ENCODE measurements around the gene HNRNPU. TPM values are rescaled to one million over a fixed set of nuclear protein-coding genes. Genes with fewer than 3 reads are reported as not detected.

The HNRNPU gene
- total RNA-seq = 316 and 321 TPM in 2 replicates
- polyA plus RNA-seq = 293 and 298 TPM in 2 replicates

GRCh38 chr1:244864253-244865027 lies at the start of gene HNRNPU:
Gene HNRNPU (minus strand): TSS chr1:244864543. CDS start chr1:244864307, 236 bp downstream.
- H3K27me3 ChIP-seq = no peaks in the 10 kb centered on the region
- H4K20me1 ChIP-seq (ENCODE audit: insufficient read depth, poor library complexity, severe bottlenecking) = peaks cover 33% of the 10 kb centered on the region
- no peaks in the 10 kb centered on the region for H3K9me2 ChIP-seq (replicated peaks; ENCODE audit: insufficient read depth)
- peak; percentile 100 for DNase-seq (ENCODE audit: low spot score)
- H3K27ac ChIP-seq = peak within 1 kb of the TSS; percentile 100
- H3K79me2 ChIP-seq = peaks cover 46% of the 10 kb centered on the region
- H3K9me3 ChIP-seq (ENCODE audit: low read depth) = no peaks in the 10 kb centered on the region
- peaks cover 4% of the 10 kb centered on the region for H3K36me3 ChIP-seq (replicated peaks; ENCODE audit: insufficient read depth, low read depth)
- H3K4me2 ChIP-seq = peak within 1 kb of the TSS; percentile 84
- 1% methylated on average over 54 of the region's 71 CpGs for WGBS (ENCODE audit: low lambda C conversion rate, missing lambda C conversion rate)
- TF ChIP-seq CTCF (IDR thresholded peaks at IDR 0.05; ENCODE audit: poor library complexity) = peak; percentile 24
- no peak for TF ChIP-seq EZH2 (IDR thresholded peaks at IDR 0.05; ENCODE audit: borderline replicate concordance)
- no peak for TF ChIP-seq EZH2phosphoT487 (IDR thresholded peaks at IDR 0.05; ENCODE audit: low read depth, severe bottlenecking, unreplicated experiment)
- H3K4me3 ChIP-seq = peak within 1 kb of the TSS; percentile 97
- H2AFZ ChIP-seq = peak within 1 kb of the TSS; percentile 82
- peaks cover 40% of the 10 kb centered on the region for H3K4me1 ChIP-seq (ENCODE audit: insufficient read depth)

- 97% methylated on average over 15 of the region's 15 CpGs for WGBS (ENCODE audit: low lambda C conversion rate, missing lambda C conversion rate)
- H2AFZ ChIP-seq = no peak overlapping the region
These were observed 49.5 kb upstream of the HNRNPU start for GRCh38 chr1:244913806-244914205.

GRCh38 chr1:244904119-244904518 lies 39.8 kb upstream of the HNRNPU start:
- no peaks in the 10 kb centered on the region for H3K4me1 ChIP-seq (ENCODE audit: insufficient read depth)
- H3K4me3 ChIP-seq = no peak overlapping the region
- H3K9me2 ChIP-seq (replicated peaks; ENCODE audit: insufficient read depth) = no peaks in the 10 kb centered on the region
- H2AFZ ChIP-seq = no peak overlapping the region
- no peaks in the 10 kb centered on the region for H3K36me3 ChIP-seq (replicated peaks; ENCODE audit: insufficient read depth, low read depth)
- no peaks in the 10 kb centered on the region for H4K20me1 ChIP-seq (ENCODE audit: insufficient read depth, poor library complexity, severe bottlenecking)
- no peak overlapping the region for H3K4me2 ChIP-seq
- TF ChIP-seq CTCF (IDR thresholded peaks at IDR 0.05; ENCODE audit: poor library complexity) (no peak), EZH2phosphoT487 (IDR thresholded peaks at IDR 0.05; ENCODE audit: low read depth, severe bottlenecking, unreplicated experiment) (no peak), EZH2 (IDR thresholded peaks at IDR 0.05; ENCODE audit: borderline replicate concordance) (no peak)
- H3K9me3 ChIP-seq (ENCODE audit: low read depth) = no peaks in the 10 kb centered on the region
- no peak overlapping the region for H3K27ac ChIP-seq
- H3K27me3 ChIP-seq = no peaks in the 10 kb centered on the region
- DNase-seq (ENCODE audit: low spot score) = no peak
- no peaks in the 10 kb centered on the region for H3K79me2 ChIP-seq
- 87% methylated on average over 3 of the region's 3 CpGs for WGBS (ENCODE audit: low lambda C conversion rate, missing lambda C conversion rate)

More at GRCh38 chr1:244913806-244914205, 49.5 kb upstream of the HNRNPU start:
- no peaks in the 10 kb centered on the region for H3K36me3 ChIP-seq (replicated peaks; ENCODE audit: insufficient read depth, low read depth)
- no peaks in the 10 kb centered on the region for H3K27me3 ChIP-seq
- H4K20me1 ChIP-seq (ENCODE audit: insufficient read depth, poor library complexity, severe bottlenecking) = no peaks in the 10 kb centered on the region
- H3K4me2 ChIP-seq = no peak overlapping the region
- no peaks in the 10 kb centered on the region for H3K9me3 ChIP-seq (ENCODE audit: low read depth)
- no peak for TF ChIP-seq EZH2 (IDR thresholded peaks at IDR 0.05; ENCODE audit: borderline replicate concordance)
- TF ChIP-seq EZH2phosphoT487 (IDR thresholded peaks at IDR 0.05; ENCODE audit: low read depth, severe bottlenecking, unreplicated experiment) = no peak
- no peak for TF ChIP-seq CTCF (IDR thresholded peaks at IDR 0.05; ENCODE audit: poor library complexity)
- no peak for DNase-seq (ENCODE audit: low spot score)
- no peaks in the 10 kb centered on the region for H3K79me2 ChIP-seq
- no peak overlapping the region for H3K4me3 ChIP-seq
- H3K9me2 ChIP-seq (replicated peaks; ENCODE audit: insufficient read depth) = no peaks in the 10 kb centered on the region
- H3K4me1 ChIP-seq (ENCODE audit: insufficient read depth) = no peaks in the 10 kb centered on the region
- H3K27ac ChIP-seq = no peak overlapping the region
